IMR-90 (cell line): Measurements from ENCODE around the gene HIVEP3. TPM values are rescaled to one million over a fixed set of nuclear protein-coding genes. Genes with fewer than 3 reads are reported as not detected.

ENCODE experiments used
- ATAC-seq: fragments of 200-7000 bp; cut with Tn5 transposase; 2 replicates; pipeline ENCODE4 v1.9.1; 2020; ENCODE audit warnings: low read depth, mild to moderate bottlenecking, moderate library complexity
- BruUV-seq: library from RNA; stranded (reverse); fragments of 400-500 nt; replicated peaks from 2 replicates; lab custom pipeline; 2021; lab: Mats Ljungman, UMichigan
- CTCF ChIA-PET: fragments of 300-600 bp; formaldehyde crosslinking; extraction: SDS; loops from one replicate; lab custom pipeline; 2021; ENCODE audit warnings: antibody characterized with exemption; lab: Yijun Ruan, JAX
- POLR2A ChIA-PET: fragments of 300-600 bp; sonication (Branson Sonifier 250); formaldehyde crosslinking; loops from one replicate; lab custom pipeline; 2022; ENCODE audit warnings: antibody characterized with exemption; ENCODE audit not compliant: unreplicated experiment; lab: Charles Lee
- DNase-seq: peaks from one replicate; pipeline ENCODE4 v3.0.0; 2013
- H2AFZ ChIP-seq: replicated peaks from 2 replicates; pipeline ENCODE3; 2013; ENCODE audit warnings: low read length, mild to moderate bottlenecking; ENCODE audit not compliant: poor library complexity
- H2AK5ac ChIP-seq: 2 replicates; pipeline ENCODE4 v1.6.1; 2013; ENCODE audit warnings: low read depth, low read length, inconsistent platforms
- H2AK9ac ChIP-seq: replicated peaks from 2 replicates; pipeline ENCODE3; 2013; ENCODE audit warnings: mild to moderate bottlenecking, low read depth, low read length, moderate library complexity; ENCODE audit not compliant: poor library complexity
- H2BK120ac ChIP-seq: 2 replicates; pipeline ENCODE4 v1.6.1; 2013; ENCODE audit warnings: low read depth, low read length, inconsistent platforms
- H2BK15ac ChIP-seq: 3 replicates; pipeline ENCODE4 v1.6.1; 2013; ENCODE audit warnings: low read depth, low read length, inconsistent platforms
- H2BK20ac ChIP-seq: 2 replicates; pipeline ENCODE4 v1.6.1; 2013; ENCODE audit warnings: low read depth, mild to moderate bottlenecking, inconsistent platforms, low read length, moderate library complexity
- H2BK5ac ChIP-seq: 2 replicates; pipeline ENCODE4 v1.6.1; 2013; ENCODE audit warnings: mild to moderate bottlenecking, low read depth, low read length, inconsistent platforms; ENCODE audit not compliant: poor library complexity, severe bottlenecking
- H3K14ac ChIP-seq: replicated peaks from 2 replicates; pipeline ENCODE4 v1.6.1; 2013; ENCODE audit warnings: low read depth, low read length, inconsistent platforms
- H3K18ac ChIP-seq: 2 replicates; pipeline ENCODE4 v1.6.1; 2013; ENCODE audit warnings: low read depth, low read length, control low read depth
- H3K23ac ChIP-seq: 2 replicates; pipeline ENCODE4 v1.6.1; 2013; ENCODE audit warnings: low read depth, low read length, inconsistent platforms
- H3K27ac ChIP-seq: 2 replicates; pipeline ENCODE4 v1.5.1; 2013; ENCODE audit warnings: mild to moderate bottlenecking, control low read depth, low read length; ENCODE audit not compliant: insufficient read depth
- H3K27me3 ChIP-seq: 2 replicates; pipeline ENCODE4 v1.6.1; 2013; ENCODE audit warnings: low read length; ENCODE audit not compliant: control insufficient read depth, insufficient read depth
- H3K36me3 ChIP-seq: 2 replicates; pipeline ENCODE4 v1.6.1; 2013; ENCODE audit warnings: low read length, mixed read lengths; ENCODE audit not compliant: control insufficient read depth, insufficient read depth
- H3K4ac ChIP-seq: 2 replicates; pipeline ENCODE4 v1.6.1; 2013; ENCODE audit warnings: low read depth, low read length, inconsistent platforms
- H3K4me1 ChIP-seq: 2 replicates; pipeline ENCODE4 v1.6.1; 2013; ENCODE audit warnings: low read length, mixed read lengths; ENCODE audit not compliant: control insufficient read depth, insufficient read depth
- H3K4me2 ChIP-seq: 2 replicates; pipeline ENCODE4 v1.6.1; 2013; ENCODE audit warnings: low read depth, mild to moderate bottlenecking, control low read depth, low read length, moderate library complexity
- H3K4me3 ChIP-seq: 2 replicates; pipeline ENCODE4 v1.5.1; 2013; ENCODE audit warnings: low read depth, mild to moderate bottlenecking, control low read depth, low read length, moderate library complexity; ENCODE audit not compliant: insufficient read depth
- H3K56ac ChIP-seq: 2 replicates; pipeline ENCODE4 v1.6.1; 2013; ENCODE audit warnings: low read length, inconsistent platforms; ENCODE audit not compliant: insufficient read depth; ENCODE audit errors: extremely low read depth
- H3K79me1 ChIP-seq, 2 experiments: 2 replicates each; pipeline ENCODE4 v1.6.1; 2013; ENCODE audit warnings: low read length in 2 of 2, inconsistent platforms in 1 of 2, low read depth in 1 of 2
- H3K9ac ChIP-seq: 2 replicates; pipeline ENCODE4 v1.6.1; 2013; ENCODE audit warnings: low read depth, low read length, control low read depth
- H3K9me1 ChIP-seq: 2 replicates; pipeline ENCODE4 v1.6.1; 2013; ENCODE audit warnings: low read length, inconsistent platforms; ENCODE audit not compliant: insufficient read depth
- H3K9me3 ChIP-seq: 2 replicates; pipeline ENCODE4 v1.6.1; 2013; ENCODE audit warnings: low read length; ENCODE audit not compliant: control insufficient read depth, insufficient read depth
- H4K20me1 ChIP-seq: 2 replicates; pipeline ENCODE4 v1.6.1; 2013; ENCODE audit warnings: low read length, inconsistent platforms; ENCODE audit not compliant: insufficient read depth
- H4K5ac ChIP-seq: 2 replicates; pipeline ENCODE4 v1.6.1; 2013; ENCODE audit warnings: mild to moderate bottlenecking, low read depth, low read length, control low read depth
- H4K8ac ChIP-seq, 2 experiments: 2 replicates each; pipeline ENCODE4 v1.6.1; 2013; ENCODE audit warnings: low read depth in 2 of 2, low read length in 2 of 2, control low read depth in 1 of 2, inconsistent platforms in 1 of 2
- H4K91ac ChIP-seq: 2 replicates; pipeline ENCODE4 v1.6.1; 2013; ENCODE audit warnings: low read depth, low read length, inconsistent platforms; ENCODE audit not compliant: insufficient read depth
- CEBPB ChIP-seq: IDR thresholded peaks from 2 replicates; pipeline ENCODE4 v1.6.1; 2012; ENCODE audit warnings: low read depth, low read length, improper control_type of control experiment
- MAFK ChIP-seq: IDR thresholded peaks from 2 replicates; pipeline ENCODE4 v1.6.1; 2012; ENCODE audit warnings: low read depth, low read length, improper control_type of control experiment
- MAZ ChIP-seq: IDR thresholded peaks from 2 replicates; pipeline ENCODE4 v1.6.1; 2012; ENCODE audit warnings: low read depth, mild to moderate bottlenecking, low read length, improper control_type of control experiment, moderate library complexity, borderline replicate concordance
- MXI1 ChIP-seq: IDR thresholded peaks from 2 replicates; pipeline ENCODE4 v1.6.1; 2012; ENCODE audit warnings: low read depth, mild to moderate bottlenecking, low read length, moderate library complexity, borderline replicate concordance
- NFE2L2 ChIP-seq: fragments of 150-350 bp; IDR thresholded peaks from 2 replicates; pipeline ENCODE4 v1.6.1; 2016; ENCODE audit warnings: low read depth, mild to moderate bottlenecking, low read length
- POLR2A ChIP-seq: IDR thresholded peaks from 2 replicates; pipeline ENCODE4 v1.6.1; 2012; ENCODE audit warnings: mild to moderate bottlenecking, low read depth, low read length
- SMC3 ChIP-seq: fragments of 150-350 bp; IDR thresholded peaks from 2 replicates; pipeline ENCODE4 v1.6.1; 2016; ENCODE audit warnings: low read depth, mild to moderate bottlenecking, antibody characterized with exemption, low read length, moderate library complexity
- USF2 ChIP-seq: fragments of 150-350 bp; IDR thresholded peaks from 2 replicates; pipeline ENCODE4 v1.6.1; 2017; ENCODE audit warnings: mild to moderate bottlenecking, antibody characterized with exemption, low read length, low read depth
- WGBS, 2 experiments: methylation state at CpG; one replicate each; pipeline versions ENCODE4 v1.1.5 to v1.1.7; 2013; ENCODE audit warnings: missing lambda C conversion rate in 2 of 2; ENCODE audit not compliant: insufficient read length in 1 of 2; ENCODE audit errors: extremely low coverage in 2 of 2; 5-methylcytosine and 5-hydroxymethylcytosine counted together
- dilution Hi-C: fragments of 300-500 bp; cut with HindIII; formaldehyde crosslinking; loops from one replicate; pipeline ENCODE4 v1.14.3; 2018; ENCODE audit warnings: low sequenced_read_pairs; ENCODE audit not compliant: unreplicated experiment
- in situ Hi-C: fragments of 300-500 bp; cut with MboI; formaldehyde crosslinking; loops from 3 replicates; pipeline ENCODE4 v1.14.3; 2019; ENCODE audit warnings: low sequenced_read_pairs, inconsistent platforms, mixed read lengths
- intact Hi-C: fragments of 100-400 bp; cut with micrococcal nuclease; formaldehyde crosslinking; loops from 2 replicates; pipeline ENCODE4 v1.10.0; 2022
- polyA plus RNA-seq, 3 experiments: library from polyadenylated mRNA; depleted of rRNA; stranded (reverse); fragments of >200 nt; gene quantifications; 2 replicates each; pipeline ENCODE4 v1.2.3, GENCODE V29; 2012; ENCODE audit warnings: low replicate concordance in 1 of 3
- total RNA-seq: library from RNA; depleted of rRNA; stranded (reverse); fragments of >200 nt; gene quantifications from 2 replicates; pipeline ENCODE4 v1.2.3, GENCODE V29; 2012
- TF ChIP-seq, protein P1 (sequence below): conservative IDR thresholded peaks from 2 replicates; pipeline ENCODE4 v1.5.1; 2012; ENCODE audit warnings: mild to moderate bottlenecking, low read depth, low read length, improper control_type of control experiment

Gene HIVEP3
- total and polyA plus RNA-seq, 2 of the 4 experiments (the other 2 are of a cell fraction): 1.4 to 4.0 TPM

DNA sequence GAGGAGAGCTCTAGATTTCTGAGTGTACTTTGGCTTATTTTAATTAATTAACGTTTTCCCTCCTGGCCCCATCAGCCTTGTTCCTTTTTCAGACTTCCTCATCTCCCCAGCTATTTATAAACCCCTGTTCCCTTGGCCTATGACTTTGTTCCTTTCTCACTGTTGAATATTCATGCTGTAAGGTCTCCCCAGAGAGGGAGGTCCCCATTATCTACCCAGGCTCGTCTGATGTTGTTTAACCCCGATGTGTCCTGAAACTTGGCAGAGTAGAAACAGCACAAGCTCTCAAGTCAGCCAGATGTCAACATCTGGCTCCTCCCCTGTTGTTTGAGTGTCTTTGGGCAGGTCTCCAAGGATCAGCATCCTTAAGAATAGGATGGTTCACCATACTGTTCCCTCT is 153.6 kb downstream of the HIVEP3 start:
- Histone ChIP-seq H2AK5ac (no peak overlapping the region), H3K56ac (no peak overlapping the region), H2AFZ (no peak overlapping the region), H2BK5ac (no peak overlapping the region), H2BK120ac (no peak overlapping the region), H3K9me1 (no peaks in the 10 kb centered on the region), H3K4me3 (no peak overlapping the region), H3K18ac (no peak overlapping the region), H3K36me3 (no peaks in the 10 kb centered on the region), H4K91ac (no peak overlapping the region), H3K27me3 (peaks cover 6% of the 10 kb centered on the region; the same call in 1 of the 2 replicates), H3K9ac (no peak overlapping the region), H3K79me1 (no peaks in the 10 kb centered on the region), H2BK20ac (no peak overlapping the region), H3K4ac (no peak overlapping the region), H3K9me3 (no peaks in the 10 kb centered on the region), H2BK15ac (no peak overlapping the region), H3K4me2 (no peak overlapping the region), H3K14ac (no peak overlapping the region), H3K4me1 (no peaks in the 10 kb centered on the region), H2AK9ac (no peak overlapping the region), H4K8ac (no peak overlapping the region), H4K5ac (no peak overlapping the region), H3K23ac (no peak overlapping the region), H3K27ac (no peak overlapping the region), H4K20me1 (no peaks in the 10 kb centered on the region)
- POLR2A ChIA-PET: no interaction called here
- intact Hi-C loops (no loop called here), dilution Hi-C loops (no loop called here), in situ Hi-C loops (no loop called here)
- DNase-seq: no peak
- no TSS peak for BruUV-seq
- WGBS, 2 experiments: no CpG with 5 or more reads among the region's 3 CpGs
- CTCF ChIA-PET: no interaction called here
- ATAC-seq: no peak
- TF ChIP-seq SMC3 (no peak), NFE2L2 (no peak), MAZ (no peak), POLR2A (no peak), MAFK (no peak), USF2 (no peak), MXI1 (no peak), CEBPB (no peak)
- TF ChIP-seq, protein P1, sequence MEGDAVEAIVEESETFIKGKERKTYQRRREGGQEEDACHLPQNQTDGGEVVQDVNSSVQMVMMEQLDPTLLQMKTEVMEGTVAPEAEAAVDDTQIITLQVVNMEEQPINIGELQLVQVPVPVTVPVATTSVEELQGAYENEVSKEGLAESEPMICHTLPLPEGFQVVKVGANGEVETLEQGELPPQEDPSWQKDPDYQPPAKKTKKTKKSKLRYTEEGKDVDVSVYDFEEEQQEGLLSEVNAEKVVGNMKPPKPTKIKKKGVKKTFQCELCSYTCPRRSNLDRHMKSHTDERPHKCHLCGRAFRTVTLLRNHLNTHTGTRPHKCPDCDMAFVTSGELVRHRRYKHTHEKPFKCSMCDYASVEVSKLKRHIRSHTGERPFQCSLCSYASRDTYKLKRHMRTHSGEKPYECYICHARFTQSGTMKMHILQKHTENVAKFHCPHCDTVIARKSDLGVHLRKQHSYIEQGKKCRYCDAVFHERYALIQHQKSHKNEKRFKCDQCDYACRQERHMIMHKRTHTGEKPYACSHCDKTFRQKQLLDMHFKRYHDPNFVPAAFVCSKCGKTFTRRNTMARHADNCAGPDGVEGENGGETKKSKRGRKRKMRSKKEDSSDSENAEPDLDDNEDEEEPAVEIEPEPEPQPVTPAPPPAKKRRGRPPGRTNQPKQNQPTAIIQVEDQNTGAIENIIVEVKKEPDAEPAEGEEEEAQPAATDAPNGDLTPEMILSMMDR: no peak
